GF-D8 (cell line): ENCODE results near the gene THRAP3.
A peak's percentile ranks its signal among the peaks of the same experiment; 100 is the strongest.

Source experiments
- DNase-seq: peaks from one replicate; lab custom pipeline; 2025; lab: John Stamatoyannopoulos, UW

Gene THRAP3

GRCh38 chr1:36301220-36301619 is 77.0 kb downstream of the THRAP3 start:
- DNase-seq: no peak

- DNase-seq: no peak
Measured at GRCh38 chr1:36303244-36303643, 79.0 kb downstream of the THRAP3 start.

GRCh38 chr1:36303650-36304360 is 79.6 kb downstream of the THRAP3 start:
- no peak for DNase-seq

- DNase-seq: peak; percentile 64
Measured at GRCh38 chr1:36304521-36304920, 80.3 kb downstream of the THRAP3 start.

- no peak for DNase-seq
Measured at GRCh38 chr1:36304970-36305914, 81.0 kb downstream of the THRAP3 start.

- DNase-seq: no peak
Measured at GRCh38 chr1:36305915-36306209, 81.6 kb downstream of the THRAP3 start.

- no peak for DNase-seq
Measured at GRCh38 chr1:36306210-36306901, 82.1 kb downstream of the THRAP3 start, which contains the start of gene SH3D21. Gene SH3D21 (plus strand): TSS chr1:36306368. CDS start chr1:36306421, 53 bp downstream.

- DNase-seq: no peak
Measured at GRCh38 chr1:36306902-36307456, 82.7 kb downstream of the THRAP3 start.

GRCh38 chr1:36307601-36308330 is 83.5 kb downstream of the THRAP3 start:
- no peak for DNase-seq

GRCh38 chr1:36309397-36309796 is 85.2 kb downstream of the THRAP3 start:
- DNase-seq: no peak

- no peak for DNase-seq
Measured at GRCh38 chr1:36320291-36320761, 96.1 kb downstream of the THRAP3 start.

GRCh38 chr1:36320767-36321118 is 96.5 kb downstream of the THRAP3 start:
- DNase-seq: no peak

- DNase-seq: no peak
Measured at GRCh38 chr1:36321119-36321951, 97.1 kb downstream of the THRAP3 start.

GRCh38 chr1:36322041-36322785 is 98.0 kb downstream of the THRAP3 start:
- no peak for DNase-seq

- DNase-seq: no peak
Measured at GRCh38 chr1:36322786-36323635, 98.8 kb downstream of the THRAP3 start.

GRCh38 chr1:36323636-36324352 is 99.6 kb downstream of the THRAP3 start, which contains the start of gene EVA1B:
Gene EVA1B (minus strand): TSS chr1:36323645. CDS start chr1:36323037, 608 bp downstream.
- DNase-seq: peak; percentile 27

- DNase-seq: no peak
Measured at GRCh38 chr1:36324353-36324703, 100.1 kb downstream of the THRAP3 start.

GRCh38 chr1:36326499-36326898 is 102.3 kb downstream of the THRAP3 start:
- no peak for DNase-seq
